Measurements from ENCODE around the gene STAB2. TPM values are rescaled to one million over a fixed set of nuclear protein-coding genes. Genes with fewer than 3 reads are reported as not detected.
A peak's percentile ranks its signal among the peaks of the same experiment; 100 is the strongest.
"Not testable (repeated sequence)": the region's sequence is repeated elsewhere in the genome, so short reads cannot be mapped to it uniquely, and the experiment has no call there.

STAB2 gene
- polyA plus RNA-seq, 2 donors: 0.02 to 0.09 TPM

GRCh38 chr12:103805655-103806360, 218.7 kb downstream of the STAB2 start:
- H3K27ac ChIP-seq (ENCODE audit: low read depth in 2 of 2, low read length in 1 of 2): peak overlapping the region in 1 of 2 donors; percentile 41

DNA sequence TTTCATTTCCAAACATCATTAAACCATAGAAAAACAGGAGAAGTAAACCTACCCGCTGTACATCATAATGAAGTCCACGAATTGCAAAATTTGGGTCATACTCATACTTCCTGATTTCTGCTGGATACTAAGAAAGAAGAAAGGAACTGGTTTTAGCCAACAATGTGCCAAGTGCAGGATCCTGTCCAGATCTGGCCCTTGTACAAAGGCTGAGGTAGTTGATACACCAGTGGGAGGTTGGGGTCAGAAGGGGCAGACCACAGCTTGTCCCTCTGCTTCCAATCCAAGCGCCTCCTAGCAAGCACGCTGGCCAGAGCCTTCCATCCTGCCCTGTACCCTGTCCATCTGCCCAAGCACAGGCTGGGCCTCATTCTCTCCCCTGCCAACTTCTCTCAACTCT, 219.7 kb downstream of the STAB2 start:
- H3K36me3 ChIP-seq (ENCODE audit: control insufficient read depth in 2 of 2, insufficient read depth in 2 of 2, low read length in 1 of 2): peaks cover 0 to 2% of the 10 kb centered on the region in 2 donors
- peaks cover 3% of the 10 kb centered on the region in 2 donors for H3K4me1 ChIP-seq (ENCODE audit: control insufficient read depth in 2 of 2, insufficient read depth in 2 of 2, low read length in 1 of 2)
- no peak overlapping the region for H3K27ac ChIP-seq (ENCODE audit: low read depth in 2 of 2, low read length in 1 of 2)
- WGBS, 2 donors: 80 to 85% methylated on average over 4 of the region's 4 CpGs
- H3K27me3 ChIP-seq (ENCODE audit: control insufficient read depth in 1 of 2, insufficient read depth in 2 of 2, low read length in 2 of 2): no peaks in the 10 kb centered on the region
- no peaks in the 10 kb centered on the region for H3K9me3 ChIP-seq (ENCODE audit: control insufficient read depth in 2 of 2, insufficient read depth in 1 of 2, low read depth in 1 of 2, low read length in 1 of 2)
- no peak overlapping the region for H3K4me3 ChIP-seq (ENCODE audit: low read depth in 1 of 2, low read length in 2 of 2)

More at GRCh38 chr12:103805655-103806360, 218.7 kb downstream of the STAB2 start:
- Histone ChIP-seq H3K36me3 (ENCODE audit: control insufficient read depth in 2 of 2, insufficient read depth in 2 of 2, low read length in 1 of 2) (peaks cover 2 to 3% of the 10 kb centered on the region in 2 donors), H3K4me1 (ENCODE audit: control insufficient read depth in 2 of 2, insufficient read depth in 2 of 2, low read length in 1 of 2) (peaks cover 3% of the 10 kb centered on the region in 2 donors), H3K4me3 (ENCODE audit: low read depth in 1 of 2, low read length in 2 of 2) (no peak overlapping the region), H3K9me3 (ENCODE audit: control insufficient read depth in 2 of 2, insufficient read depth in 1 of 2, low read depth in 1 of 2, low read length in 1 of 2) (no peaks in the 10 kb centered on the region), H3K27me3 (ENCODE audit: control insufficient read depth in 1 of 2, insufficient read depth in 2 of 2, low read length in 2 of 2) (no peaks in the 10 kb centered on the region)
- WGBS, 2 donors: 87 to 90% methylated on average over 5 of the region's 5 CpGs

DNA sequence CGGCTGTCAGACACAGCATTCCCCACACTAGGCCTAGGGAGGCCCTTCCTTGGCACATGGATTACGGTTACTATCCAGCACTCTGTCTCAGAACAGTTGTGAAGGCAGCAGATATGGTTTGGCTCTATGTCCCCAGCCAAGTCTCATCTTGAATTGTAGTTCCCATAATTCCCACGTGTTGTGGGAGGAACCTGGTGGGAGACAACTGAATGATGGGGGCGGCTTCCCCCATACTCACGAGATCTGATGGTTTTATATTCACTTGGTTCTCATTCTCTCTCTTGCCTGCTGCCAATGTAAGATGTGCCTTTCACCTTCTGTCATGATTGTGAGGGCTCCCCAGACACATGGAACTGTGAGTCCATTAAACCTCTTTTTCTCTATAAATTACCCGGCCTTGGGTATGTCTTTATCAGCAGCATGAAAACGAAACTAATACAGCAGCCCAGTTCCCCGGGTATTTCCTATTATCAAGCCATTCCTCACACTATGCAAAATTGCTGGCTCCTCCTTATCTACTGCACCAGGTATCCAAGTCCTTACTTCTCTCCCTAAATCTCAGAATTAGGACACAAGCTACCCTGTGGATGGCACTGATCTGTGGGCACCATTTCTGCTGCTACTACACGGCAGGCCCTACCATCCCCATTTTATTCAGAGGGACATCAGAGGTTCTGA, 220.6 kb downstream of the STAB2 start:
- H3K4me1 ChIP-seq (ENCODE audit: control insufficient read depth in 2 of 2, insufficient read depth in 2 of 2, low read length in 1 of 2): peaks cover 3% of the 10 kb centered on the region in 2 donors
- no peaks in the 10 kb centered on the region for H3K27me3 ChIP-seq (ENCODE audit: control insufficient read depth in 1 of 2, insufficient read depth in 2 of 2, low read length in 2 of 2)
- H3K4me3 ChIP-seq (ENCODE audit: low read depth in 1 of 2, low read length in 2 of 2): no peak overlapping the region
- 87 to 91% methylated on average over 9 of the region's 9 CpGs for WGBS, 2 donors
- no peak overlapping the region for H3K27ac ChIP-seq (ENCODE audit: low read depth in 2 of 2, low read length in 1 of 2)
- H3K9me3 ChIP-seq (ENCODE audit: control insufficient read depth in 2 of 2, insufficient read depth in 1 of 2, low read depth in 1 of 2, low read length in 1 of 2): no peaks in the 10 kb centered on the region
- peaks cover 0 to 2% of the 10 kb centered on the region in 2 donors for H3K36me3 ChIP-seq (ENCODE audit: control insufficient read depth in 2 of 2, insufficient read depth in 2 of 2, low read length in 1 of 2)

DNA sequence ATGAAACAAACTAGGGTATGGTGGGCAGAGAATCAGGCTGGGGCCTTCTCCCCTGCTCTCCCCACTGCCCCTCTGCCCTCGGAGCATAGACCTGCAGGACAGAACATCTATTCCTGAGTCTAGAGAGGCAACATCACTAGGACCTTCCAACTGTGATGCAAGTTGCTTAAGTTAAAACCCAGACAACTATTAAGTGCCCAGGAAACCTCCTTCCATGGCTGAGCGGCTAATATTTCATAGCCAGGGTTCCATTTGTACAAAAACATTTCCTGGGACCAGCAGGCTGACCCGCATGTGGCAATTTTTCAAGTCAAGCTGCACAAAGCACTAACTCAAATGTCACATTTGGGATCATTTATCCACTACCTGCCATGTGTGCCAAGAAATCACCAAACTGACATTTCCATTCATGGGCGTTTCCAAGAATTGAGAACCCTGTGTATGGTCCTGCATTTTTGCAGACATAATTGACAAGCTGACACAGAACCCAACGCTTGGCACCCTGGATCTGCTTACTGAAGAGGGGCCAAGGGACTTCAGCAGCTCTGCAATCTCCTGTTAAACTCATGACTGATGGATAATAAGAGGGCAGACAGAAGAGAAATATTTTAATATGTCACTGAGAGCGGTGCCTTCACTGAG, 221.3 kb downstream of the STAB2 start:
- 84 to 89% methylated on average over 6 of the region's 6 CpGs for WGBS, 2 donors
- H3K36me3 ChIP-seq (ENCODE audit: control insufficient read depth in 2 of 2, insufficient read depth in 2 of 2, low read length in 1 of 2): peaks cover 0 to 2% of the 10 kb centered on the region in 2 donors
- H3K27me3 ChIP-seq (ENCODE audit: control insufficient read depth in 1 of 2, insufficient read depth in 2 of 2, low read length in 2 of 2): no peaks in the 10 kb centered on the region
- H3K4me1 ChIP-seq (ENCODE audit: control insufficient read depth in 2 of 2, insufficient read depth in 2 of 2, low read length in 1 of 2): peaks cover 3% of the 10 kb centered on the region in 2 donors
- no peak overlapping the region for H3K27ac ChIP-seq (ENCODE audit: low read depth in 2 of 2, low read length in 1 of 2)
- no peak overlapping the region for H3K4me3 ChIP-seq (ENCODE audit: low read depth in 1 of 2, low read length in 2 of 2)
- H3K9me3 ChIP-seq (ENCODE audit: control insufficient read depth in 2 of 2, insufficient read depth in 1 of 2, low read depth in 1 of 2, low read length in 1 of 2): no peaks in the 10 kb centered on the region

GRCh38 chr12:103809154-103809553, 222.1 kb downstream of the STAB2 start:
- H3K9me3 ChIP-seq (ENCODE audit: control insufficient read depth in 2 of 2, insufficient read depth in 1 of 2, low read depth in 1 of 2, low read length in 1 of 2): no peaks in the 10 kb centered on the region
- peaks cover 3% of the 10 kb centered on the region in 2 donors for H3K4me1 ChIP-seq (ENCODE audit: control insufficient read depth in 2 of 2, insufficient read depth in 2 of 2, low read length in 1 of 2)
- peaks cover 0 to 2% of the 10 kb centered on the region in 2 donors for H3K36me3 ChIP-seq (ENCODE audit: control insufficient read depth in 2 of 2, insufficient read depth in 2 of 2, low read length in 1 of 2)
- WGBS, 2 donors: 91 to 93% methylated on average over 4 of the region's 4 CpGs
- no peaks in the 10 kb centered on the region for H3K27me3 ChIP-seq (ENCODE audit: control insufficient read depth in 1 of 2, insufficient read depth in 2 of 2, low read length in 2 of 2)
- H3K4me3 ChIP-seq (ENCODE audit: low read depth in 1 of 2, low read length in 2 of 2): no peak overlapping the region
- H3K27ac ChIP-seq (ENCODE audit: low read depth in 2 of 2, low read length in 1 of 2): no peak overlapping the region

GRCh38 chr12:103809639-103810038, 222.6 kb downstream of the STAB2 start:
- not testable (repeated sequence) for H3K27ac ChIP-seq (ENCODE audit: low read depth in 2 of 2, low read length in 1 of 2); H3K4me1 ChIP-seq (ENCODE audit: control insufficient read depth in 2 of 2, insufficient read depth in 2 of 2, low read length in 1 of 2); H3K4me3 ChIP-seq (ENCODE audit: low read depth in 1 of 2, low read length in 2 of 2); H3K36me3 ChIP-seq (ENCODE audit: control insufficient read depth in 2 of 2, insufficient read depth in 2 of 2, low read length in 1 of 2); H3K27me3 ChIP-seq (ENCODE audit: control insufficient read depth in 1 of 2, insufficient read depth in 2 of 2, low read length in 2 of 2); H3K9me3 ChIP-seq (ENCODE audit: control insufficient read depth in 2 of 2, insufficient read depth in 1 of 2, low read depth in 1 of 2, low read length in 1 of 2)
- 68 to 91% methylated on average over 7 of the region's 7 CpGs for WGBS, 2 donors

GRCh38 chr12:103810111-103810510, 223.0 kb downstream of the STAB2 start:
- peaks cover 3% of the 10 kb centered on the region in 2 donors for H3K4me1 ChIP-seq (ENCODE audit: control insufficient read depth in 2 of 2, insufficient read depth in 2 of 2, low read length in 1 of 2)
- no peaks in the 10 kb centered on the region for H3K27me3 ChIP-seq (ENCODE audit: control insufficient read depth in 1 of 2, insufficient read depth in 2 of 2, low read length in 2 of 2)
- no peak overlapping the region for H3K4me3 ChIP-seq (ENCODE audit: low read depth in 1 of 2, low read length in 2 of 2)
- WGBS, 2 donors: 73 to 81% methylated on average over 5 of the region's 5 CpGs
- H3K9me3 ChIP-seq (ENCODE audit: control insufficient read depth in 2 of 2, insufficient read depth in 1 of 2, low read depth in 1 of 2, low read length in 1 of 2): no peaks in the 10 kb centered on the region
- no peak overlapping the region for H3K27ac ChIP-seq (ENCODE audit: low read depth in 2 of 2, low read length in 1 of 2)
- peaks cover 0 to 2% of the 10 kb centered on the region in 2 donors for H3K36me3 ChIP-seq (ENCODE audit: control insufficient read depth in 2 of 2, insufficient read depth in 2 of 2, low read length in 1 of 2)

- H3K36me3 ChIP-seq (ENCODE audit: control insufficient read depth in 2 of 2, insufficient read depth in 2 of 2, low read length in 1 of 2): peaks cover 0 to 2% of the 10 kb centered on the region in 2 donors
- H3K4me3 ChIP-seq (ENCODE audit: low read depth in 1 of 2, low read length in 2 of 2): no peak overlapping the region
- WGBS, 2 donors: 80 to 95% methylated on average over 6 of the region's 6 CpGs
- peaks cover 0 to 2% of the 10 kb centered on the region in 2 donors for H3K4me1 ChIP-seq (ENCODE audit: control insufficient read depth in 2 of 2, insufficient read depth in 2 of 2, low read length in 1 of 2)
- no peak overlapping the region for H3K27ac ChIP-seq (ENCODE audit: low read depth in 2 of 2, low read length in 1 of 2)
- H3K27me3 ChIP-seq (ENCODE audit: control insufficient read depth in 1 of 2, insufficient read depth in 2 of 2, low read length in 2 of 2): no peaks in the 10 kb centered on the region
- H3K9me3 ChIP-seq (ENCODE audit: control insufficient read depth in 2 of 2, insufficient read depth in 1 of 2, low read depth in 1 of 2, low read length in 1 of 2): no peaks in the 10 kb centered on the region
Measured at GRCh38 chr12:103811791-103812190, 224.7 kb downstream of the STAB2 start.

DNA sequence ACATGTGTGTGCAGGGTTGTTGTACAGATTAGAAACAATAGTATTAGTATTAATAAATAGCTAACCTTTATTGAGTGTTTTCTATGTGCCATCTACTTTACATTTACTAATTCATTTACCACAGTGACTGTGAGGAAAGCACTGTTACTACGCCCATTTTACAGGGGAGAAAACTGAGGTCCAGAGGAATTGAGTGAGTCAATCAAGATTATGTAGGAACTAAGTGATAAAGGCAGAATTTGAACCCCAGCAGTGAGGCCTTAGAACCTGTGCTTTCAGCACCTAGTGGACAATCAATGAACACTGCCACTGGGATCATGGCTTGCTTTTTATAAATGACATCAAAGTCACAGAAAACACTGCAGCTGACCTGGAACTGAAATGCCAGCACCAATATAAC, 225.7 kb downstream of the STAB2 start:
- no peaks in the 10 kb centered on the region for H3K9me3 ChIP-seq (ENCODE audit: control insufficient read depth in 2 of 2, insufficient read depth in 1 of 2, low read depth in 1 of 2, low read length in 1 of 2)

More for the DNA sequence above, 225.7 kb downstream of the STAB2 start:
- Histone ChIP-seq H3K36me3 (ENCODE audit: control insufficient read depth in 2 of 2, insufficient read depth in 2 of 2, low read length in 1 of 2) (no peaks in the 10 kb centered on the region), H3K27me3 (ENCODE audit: control insufficient read depth in 1 of 2, insufficient read depth in 2 of 2, low read length in 2 of 2) (no peaks in the 10 kb centered on the region), H3K27ac (ENCODE audit: low read depth in 2 of 2, low read length in 1 of 2) (no peak overlapping the region), H3K4me1 (ENCODE audit: control insufficient read depth in 2 of 2, insufficient read depth in 2 of 2, low read length in 1 of 2) (no peaks in the 10 kb centered on the region), H3K4me3 (ENCODE audit: low read depth in 1 of 2, low read length in 2 of 2) (no peak overlapping the region)
- WGBS, 2 donors: 91 to 97% methylated on average over 1 of the region's 1 CpG

Data from esophagus (tissue), 2 donors.